ENCODE results near the gene GAST. TPM values are rescaled to one million over a fixed set of nuclear protein-coding genes. Genes with fewer than 3 reads are reported as not detected.

The GAST gene
- total and polyA plus RNA-seq, 7 experiments from 2014 or later: not detected

- ChIA-PET POLR2A (interaction anchor here (0.7 to 7.3 kb wide), 13 partner anchors 8 to 1094 kb away, joined by 3 to 255 read pairs (median 4); partner anchors contain the start of genes KLHL11 and KRT10), CTCF (interaction anchor here (0.6 to 5.9 kb wide), 5 partner anchors 13 to 239 kb away, joined by 3 to 74 read pairs (median 4); no protein-coding TSS in a partner anchor)
- no peaks in the 10 kb centered on the region for H3K27me3 ChIP-seq (ENCODE audit: control insufficient read depth in 2 of 2, insufficient read depth in 2 of 2, low read length in 2 of 2)
- Mint-ChIP-seq H3K27me3 (peaks cover 0 to 9% (median 0%) of the 10 kb centered on the region in 5 donors), H3K27ac (peak overlapping the region; percentile 39 to 99 (median 99)), H3K9me3 (peaks cover 0 to 44% (median 0%) of the 10 kb centered on the region in 11 donors), H3K4me3 (peak overlapping the region; percentile 90 to 99 (median 96)), H3K4me1 (peaks cover 16 to 50% (median 41%) of the 10 kb centered on the region in 7 donors), H3K36me3 (peaks cover 8 to 40% (median 37%) of the 10 kb centered on the region in 5 donors)
- H3K9me3 ChIP-seq (ENCODE audit: control insufficient read depth in 2 of 3, low read length in 3 of 3): no peaks in the 10 kb centered on the region
- DNase-seq (peak in 7 of 9 donors; percentile 21 to 56 (median 49)), ATAC-seq (no peak)
- peaks cover 34 to 66% (median 37%) of the 10 kb centered on the region in 3 experiments for H3K36me3 ChIP-seq (ENCODE audit: control insufficient read depth in 2 of 3, insufficient read depth in 3 of 3, low read length in 3 of 3)
- no peak overlapping the region for H3K4me3 ChIP-seq (ENCODE audit: low read length)
- H3K27ac ChIP-seq (ENCODE audit: low read depth, low read length): peak overlapping the region; percentile 99
- intact Hi-C loops (cut with micrococcal nuclease): no loop called here
- peaks cover 25 to 27% of the 10 kb centered on the region in 2 donors for H3K4me1 ChIP-seq (ENCODE audit: control insufficient read depth in 2 of 2, insufficient read depth in 2 of 2, low read length in 2 of 2)
Observed at GRCh38 chr17:41691031-41691777, 20.9 kb upstream of the GAST start.

GRCh38 chr17:41692722-41693521 is 19.2 kb upstream of the GAST start:
- peak in 6 of 9 donors; percentile 24 to 39 (median 36) for DNase-seq
- Histone ChIP-seq H3K4me1 (ENCODE audit: control insufficient read depth in 2 of 2, insufficient read depth in 2 of 2, low read length in 2 of 2) (peaks cover 20 to 24% of the 10 kb centered on the region in 2 donors), H3K27me3 (ENCODE audit: control insufficient read depth in 2 of 2, insufficient read depth in 2 of 2, low read length in 2 of 2) (no peaks in the 10 kb centered on the region), H3K36me3 (ENCODE audit: control insufficient read depth in 2 of 3, insufficient read depth in 3 of 3, low read length in 3 of 3) (peaks cover 34 to 66% (median 37%) of the 10 kb centered on the region in 3 experiments), H3K4me3 (ENCODE audit: low read length) (no peak overlapping the region), H3K9me3 (ENCODE audit: control insufficient read depth in 2 of 3, low read length in 3 of 3) (no peaks in the 10 kb centered on the region), H3K27ac (ENCODE audit: low read depth, low read length) (no peak overlapping the region)
- Mint-ChIP-seq H3K4me3 (peak overlapping the region in 5 of 10 donors; percentile 1 to 99 (median 94)), H3K9me3 (peaks cover 0 to 47% (median 0%) of the 10 kb centered on the region in 11 donors), H3K4me1 (peaks cover 15 to 53% (median 42%) of the 10 kb centered on the region in 7 donors), H3K27me3 (peaks cover 0 to 9% (median 0%) of the 10 kb centered on the region in 5 donors), H3K36me3 (peaks cover 8 to 40% (median 37%) of the 10 kb centered on the region in 5 donors), H3K27ac (peak overlapping the region in 8 of 9 donors; percentile 21 to 99 (median 50))
- intact Hi-C loops (cut with micrococcal nuclease): no loop called here
- no peak for ATAC-seq
- ChIA-PET POLR2A (interaction anchor here (0.6 to 7.3 kb wide), 6 partner anchors 10 to 780 kb away, joined by 3 to 255 read pairs (median 6); no protein-coding TSS in a partner anchor), CTCF (interaction anchor here (0.6 to 5.6 kb wide), 3 partner anchors 14 to 16 kb away, joined by 5 to 64 read pairs (median 5); no protein-coding TSS in a partner anchor)

GRCh38 chr17:41695134-41695661 is 16.9 kb upstream of the GAST start:
- Histone ChIP-seq H3K4me3 (ENCODE audit: low read length) (no peak overlapping the region), H3K27ac (ENCODE audit: low read depth, low read length) (no peak overlapping the region), H3K4me1 (ENCODE audit: control insufficient read depth in 2 of 2, insufficient read depth in 2 of 2, low read length in 2 of 2) (peaks cover 10 to 18% of the 10 kb centered on the region in 2 donors), H3K27me3 (ENCODE audit: control insufficient read depth in 2 of 2, insufficient read depth in 2 of 2, low read length in 2 of 2) (no peaks in the 10 kb centered on the region), H3K9me3 (ENCODE audit: control insufficient read depth in 2 of 3, low read length in 3 of 3) (no peaks in the 10 kb centered on the region), H3K36me3 (ENCODE audit: control insufficient read depth in 2 of 3, insufficient read depth in 3 of 3, low read length in 3 of 3) (peaks cover 25 to 51% (median 28%) of the 10 kb centered on the region in 3 experiments)
- peaks cover 4 to 32% (median 29%) of the 10 kb centered on the region in 5 donors for H3K36me3 Mint-ChIP-seq
- intact Hi-C loops (cut with micrococcal nuclease): no loop called here
- ATAC-seq (no peak), DNase-seq (peak in 2 of 9 donors; percentile 3)
- peaks cover 10 to 41% (median 35%) of the 10 kb centered on the region in 7 donors for H3K4me1 Mint-ChIP-seq
- H3K4me3 Mint-ChIP-seq: peak overlapping the region in 1 of 10 donors; percentile 34
- no peaks in the 10 kb centered on the region for H3K27me3 Mint-ChIP-seq
- H3K27ac Mint-ChIP-seq: peak overlapping the region in 2 of 9 donors; percentile 33 to 65
- CTCF ChIA-PET: interaction anchor here (0.5 to 2.3 kb wide), 5 partner anchors 13 to 415 kb away, joined by 3 to 15 read pairs (median 6); no protein-coding TSS in a partner anchor
- POLR2A ChIA-PET: interaction anchor here (0.6 to 2.2 kb wide), 6 partner anchors 14 to 1119 kb away, joined by 3 to 16 read pairs (median 4); no protein-coding TSS in a partner anchor
- H3K9me3 Mint-ChIP-seq: peaks cover 0 to 38% (median 0%) of the 10 kb centered on the region in 11 donors

- Histone ChIP-seq H3K27me3 (ENCODE audit: control insufficient read depth in 2 of 2, insufficient read depth in 2 of 2, low read length in 2 of 2) (no peaks in the 10 kb centered on the region), H3K4me3 (ENCODE audit: low read length) (no peak overlapping the region), H3K4me1 (ENCODE audit: control insufficient read depth in 2 of 2, insufficient read depth in 2 of 2, low read length in 2 of 2) (peaks cover under 1 to 8% of the 10 kb centered on the region in 2 donors), H3K27ac (ENCODE audit: low read depth, low read length) (no peak overlapping the region), H3K36me3 (ENCODE audit: control insufficient read depth in 2 of 3, insufficient read depth in 3 of 3, low read length in 3 of 3) (peaks cover 16 to 41% (median 19%) of the 10 kb centered on the region in 3 experiments), H3K9me3 (ENCODE audit: control insufficient read depth in 2 of 3, low read length in 3 of 3) (no peaks in the 10 kb centered on the region)
- ATAC-seq (peak; percentile 56), DNase-seq (peak; percentile 52 to 81 (median 74))
- CTCF ChIA-PET: interaction anchor here (0.6 to 2.3 kb wide), 10 partner anchors 9 to 1505 kb away, joined by 3 to 15 read pairs (median 4); no protein-coding TSS in a partner anchor
- H3K9me3 Mint-ChIP-seq: peaks cover 0 to 35% (median 0%) of the 10 kb centered on the region in 11 donors
- no peaks in the 10 kb centered on the region for H3K27me3 Mint-ChIP-seq
- peak overlapping the region; percentile 19 to 91 (median 68) for H3K27ac Mint-ChIP-seq
- H3K4me3 Mint-ChIP-seq: peak overlapping the region in 1 of 10 donors; percentile 3
- peaks cover 4 to 23% (median 20%) of the 10 kb centered on the region in 5 donors for H3K36me3 Mint-ChIP-seq
- intact Hi-C loops (cut with micrococcal nuclease): loop anchor here in 1 of 2 donors (1.0 kb wide), 3 partner anchors 17 to 839 kb away; no protein-coding TSS in a partner anchor
- peaks cover 10 to 33% (median 25%) of the 10 kb centered on the region in 7 donors for H3K4me1 Mint-ChIP-seq
- POLR2A ChIA-PET: interaction anchor here (0.5 to 2.2 kb wide), 9 partner anchors 13 to 1120 kb away, joined by 3 to 16 read pairs (median 3); no protein-coding TSS in a partner anchor
Observed at GRCh38 chr17:41695954-41696757, 16.0 kb upstream of the GAST start.

GRCh38 chr17:41697122-41697962 is 14.8 kb upstream of the GAST start:
- intact Hi-C loops (cut with micrococcal nuclease): no loop called here
- H3K4me1 ChIP-seq (ENCODE audit: control insufficient read depth in 2 of 2, insufficient read depth in 2 of 2, low read length in 2 of 2): peaks cover 0 to 7% of the 10 kb centered on the region in 2 donors
- POLR2A ChIA-PET: no interaction called here
- H3K4me3 ChIP-seq (ENCODE audit: low read length): no peak overlapping the region
- Mint-ChIP-seq H3K36me3 (peaks cover 4 to 12% (median 11%) of the 10 kb centered on the region in 5 donors), H3K4me1 (peaks cover 7 to 24% (median 13%) of the 10 kb centered on the region in 7 donors), H3K27me3 (no peaks in the 10 kb centered on the region), H3K4me3 (no peak overlapping the region), H3K9me3 (peaks cover 0 to 29% (median 0%) of the 10 kb centered on the region in 11 donors), H3K27ac (peak overlapping the region in 1 of 9 donors; percentile 30)
- H3K36me3 ChIP-seq (ENCODE audit: control insufficient read depth in 2 of 3, insufficient read depth in 3 of 3, low read length in 3 of 3): peaks cover 7 to 29% (median 9%) of the 10 kb centered on the region in 3 experiments
- H3K27ac ChIP-seq (ENCODE audit: low read depth, low read length): no peak overlapping the region
- DNase-seq (peak in 1 of 9 donors; percentile 3), ATAC-seq (no peak)
- no peaks in the 10 kb centered on the region for H3K27me3 ChIP-seq (ENCODE audit: control insufficient read depth in 2 of 2, insufficient read depth in 2 of 2, low read length in 2 of 2)
- H3K9me3 ChIP-seq (ENCODE audit: control insufficient read depth in 2 of 3, low read length in 3 of 3): no peaks in the 10 kb centered on the region
- CTCF ChIA-PET: no interaction called here
